Right lobe of liver (tissue), 6 donors: ENCODE data around the gene CTTNBP2. TPM values are rescaled to one million over a fixed set of nuclear protein-coding genes. Genes with fewer than 3 reads are reported as not detected.
A peak's percentile ranks its signal among the peaks of the same experiment; 100 is the strongest.

Source experiments
- ATAC-seq, 4 donors: fragments of 200-7000 bp; cut with Tn5 transposase; one replicate each; pipeline ENCODE4 v1.9.1; 2020; ENCODE audit warnings: mild to moderate bottlenecking in 4 of 4, moderate library complexity in 4 of 4
- DNase-seq, 3 donors: peaks; one replicate each; pipeline ENCODE4 v3.0.0-alpha.2; 2020
- H3K27ac ChIP-seq, 3 donors: fragments of 200-600 bp; one replicate each; pipeline ENCODE4 v1.8.0; 2022
- H3K27me3 ChIP-seq, 2 donors: fragments of 200-600 bp; one replicate each; pipeline ENCODE4 v1.8.0; 2022
- H3K36me3 ChIP-seq, 4 donors: fragments of 200-600 bp; sonication (generic) in 1 of 4; one replicate each; pipeline versions ENCODE4 v1.5.1 to v1.8.0; 2017 to 2022; ENCODE audit warnings: control low read depth in 1 of 4
- H3K4me1 ChIP-seq, 4 donors: fragments of 200-600 bp; sonication (generic) in 1 of 4; one replicate each; pipeline versions ENCODE4 v1.5.1 to v1.8.0; 2017 to 2022; ENCODE audit warnings: control low read depth in 1 of 4
- H3K4me3 ChIP-seq, 3 donors: fragments of 200-600 bp; one replicate each; pipeline ENCODE4 v1.8.0; 2022
- H3K9me3 ChIP-seq, 4 donors: fragments of 200-600 bp; sonication (generic) in 1 of 4; one replicate each; pipeline versions ENCODE4 v1.5.1 to v1.8.0; 2017 to 2022; ENCODE audit warnings: control low read depth in 1 of 4
- POLR2A ChIP-seq: fragments of 450-650 bp; IDR thresholded peaks from one replicate; pipeline ENCODE4 v1.6.1; 2017; ENCODE audit warnings: antibody characterized with exemption, mild to moderate bottlenecking
- whole genome bisulfite sequencing: methylation state at CpG from one replicate; pipeline ENCODE4 v1.1.6; 2018; ENCODE audit warnings: low coverage, low lambda C conversion rate; ENCODE audit not compliant: insufficient coverage; ENCODE audit errors: missing lambda C conversion rate; 5-methylcytosine and 5-hydroxymethylcytosine counted together
- intact Hi-C, 2 donors: fragments of 100-400 bp; cut with DNase I; formaldehyde crosslinking; loops; one replicate each; pipeline versions ENCODE4 v1.11.2 to v1.14.1; 2022
- long read RNA-seq: library from polyadenylated mRNA; unstranded; transcript quantifications from one replicate; pipeline ENCODE4 v2.0.0, GENCODE V29; 2019
- total RNA-seq, 6 experiments: library from RNA; depleted of rRNA in 2 of 6; stranded (reverse); fragments of >200 nt in 2 of 6; fragmentation: NEBNext Ultra II Directional in 3 of 6; extraction: Animal tissue kit (Norgen Biotek cat#: 25700) in 3 of 6; gene quantifications; one replicate each; pipeline versions ENCODE4 v1.1.0 to v1.2.4, GENCODE V29; 2016 to 2023
- TF ChIP-seq, protein P1 (sequence below), 4 donors: fragments of 200-600 bp in 3 of 4; fragments of 450-650 bp in 1 of 4; IDR thresholded peaks; one replicate each; pipeline versions ENCODE4 v1.5.1 to v1.8.0; 2016 to 2022; ENCODE audit warnings: antibody characterized with exemption in 4 of 4, mild to moderate bottlenecking in 2 of 4
- donor health status: DM: no; HTN: yes; CAD: no.
- donor health status: DM: no; HTN: no; CAD: no.
- donor health status: DM: no; HTN: no; CAD: no.
- donor health status: DM: no; HTN: yes; CAD: no.
- donor health status: DM: no; HTN: yes; CAD: no.

The CTTNBP2 gene, protein sequence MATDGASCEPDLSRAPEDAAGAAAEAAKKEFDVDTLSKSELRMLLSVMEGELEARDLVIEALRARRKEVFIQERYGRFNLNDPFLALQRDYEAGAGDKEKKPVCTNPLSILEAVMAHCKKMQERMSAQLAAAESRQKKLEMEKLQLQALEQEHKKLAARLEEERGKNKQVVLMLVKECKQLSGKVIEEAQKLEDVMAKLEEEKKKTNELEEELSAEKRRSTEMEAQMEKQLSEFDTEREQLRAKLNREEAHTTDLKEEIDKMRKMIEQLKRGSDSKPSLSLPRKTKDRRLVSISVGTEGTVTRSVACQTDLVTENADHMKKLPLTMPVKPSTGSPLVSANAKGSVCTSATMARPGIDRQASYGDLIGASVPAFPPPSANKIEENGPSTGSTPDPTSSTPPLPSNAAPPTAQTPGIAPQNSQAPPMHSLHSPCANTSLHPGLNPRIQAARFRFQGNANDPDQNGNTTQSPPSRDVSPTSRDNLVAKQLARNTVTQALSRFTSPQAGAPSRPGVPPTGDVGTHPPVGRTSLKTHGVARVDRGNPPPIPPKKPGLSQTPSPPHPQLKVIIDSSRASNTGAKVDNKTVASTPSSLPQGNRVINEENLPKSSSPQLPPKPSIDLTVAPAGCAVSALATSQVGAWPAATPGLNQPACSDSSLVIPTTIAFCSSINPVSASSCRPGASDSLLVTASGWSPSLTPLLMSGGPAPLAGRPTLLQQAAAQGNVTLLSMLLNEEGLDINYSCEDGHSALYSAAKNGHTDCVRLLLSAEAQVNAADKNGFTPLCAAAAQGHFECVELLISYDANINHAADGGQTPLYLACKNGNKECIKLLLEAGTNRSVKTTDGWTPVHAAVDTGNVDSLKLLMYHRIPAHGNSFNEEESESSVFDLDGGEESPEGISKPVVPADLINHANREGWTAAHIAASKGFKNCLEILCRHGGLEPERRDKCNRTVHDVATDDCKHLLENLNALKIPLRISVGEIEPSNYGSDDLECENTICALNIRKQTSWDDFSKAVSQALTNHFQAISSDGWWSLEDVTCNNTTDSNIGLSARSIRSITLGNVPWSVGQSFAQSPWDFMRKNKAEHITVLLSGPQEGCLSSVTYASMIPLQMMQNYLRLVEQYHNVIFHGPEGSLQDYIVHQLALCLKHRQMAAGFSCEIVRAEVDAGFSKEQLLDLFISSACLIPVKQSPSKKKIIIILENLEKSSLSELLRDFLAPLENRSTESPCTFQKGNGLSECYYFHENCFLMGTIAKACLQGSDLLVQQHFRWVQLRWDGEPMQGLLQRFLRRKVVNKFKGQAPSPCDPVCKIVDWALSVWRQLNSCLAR (N-terminal part only)
- 1 to 10 TPM in 5 of 6 experiments, under 1 TPM in 1; 0.31 to 3.0 (median 1.9) TPM for total RNA-seq
- long read RNA-seq: 0 reads

- no peaks in the 10 kb centered on the region for H3K9me3 ChIP-seq
- peak within 1 kb of the TSS; percentile 43 to 79 (median 52) for H3K27ac ChIP-seq
- no peak for TF ChIP-seq POLR2A
- TF ChIP-seq, protein P1, sequence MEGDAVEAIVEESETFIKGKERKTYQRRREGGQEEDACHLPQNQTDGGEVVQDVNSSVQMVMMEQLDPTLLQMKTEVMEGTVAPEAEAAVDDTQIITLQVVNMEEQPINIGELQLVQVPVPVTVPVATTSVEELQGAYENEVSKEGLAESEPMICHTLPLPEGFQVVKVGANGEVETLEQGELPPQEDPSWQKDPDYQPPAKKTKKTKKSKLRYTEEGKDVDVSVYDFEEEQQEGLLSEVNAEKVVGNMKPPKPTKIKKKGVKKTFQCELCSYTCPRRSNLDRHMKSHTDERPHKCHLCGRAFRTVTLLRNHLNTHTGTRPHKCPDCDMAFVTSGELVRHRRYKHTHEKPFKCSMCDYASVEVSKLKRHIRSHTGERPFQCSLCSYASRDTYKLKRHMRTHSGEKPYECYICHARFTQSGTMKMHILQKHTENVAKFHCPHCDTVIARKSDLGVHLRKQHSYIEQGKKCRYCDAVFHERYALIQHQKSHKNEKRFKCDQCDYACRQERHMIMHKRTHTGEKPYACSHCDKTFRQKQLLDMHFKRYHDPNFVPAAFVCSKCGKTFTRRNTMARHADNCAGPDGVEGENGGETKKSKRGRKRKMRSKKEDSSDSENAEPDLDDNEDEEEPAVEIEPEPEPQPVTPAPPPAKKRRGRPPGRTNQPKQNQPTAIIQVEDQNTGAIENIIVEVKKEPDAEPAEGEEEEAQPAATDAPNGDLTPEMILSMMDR (IDR thresholded peaks at IDR 0.05): peak in 2 of 4 donors; percentile 5 to 10
- WGBS: 13% methylated on average over 10 of the region's 87 CpGs
- H3K4me1 ChIP-seq: peaks cover 0 to 12% (median 2%) of the 10 kb centered on the region in 4 donors
- ATAC-seq: peak; percentile 81 to 88 (median 86)
- H3K36me3 ChIP-seq: no peaks in the 10 kb centered on the region
- H3K4me3 ChIP-seq: peak within 1 kb of the TSS; percentile 67 to 81 (median 72)
- DNase-seq: peak; percentile 67 to 69 (median 69)
- H3K27me3 ChIP-seq: no peaks in the 10 kb centered on the region
- intact Hi-C loops: no loop called here
Measured at GRCh38 chr7:117873310-117874190, at the start of gene CTTNBP2. Gene CTTNBP2, minus strand, starts transcription at chr7:117873441. Its CDS starts 26 bp downstream, at chr7:117873415.

- Histone ChIP-seq H3K36me3 (no peaks in the 10 kb centered on the region), H3K27me3 (no peaks in the 10 kb centered on the region), H3K27ac (no peak overlapping the region), H3K9me3 (no peaks in the 10 kb centered on the region), H3K4me1 (no peaks in the 10 kb centered on the region), H3K4me3 (no peak overlapping the region)
- ATAC-seq (no peak), DNase-seq (no peak)
- TF ChIP-seq, protein P1 (IDR thresholded peaks at IDR 0.05): no peak
- TF ChIP-seq POLR2A: no peak
- 61% methylated on average over 2 of the region's 2 CpGs for WGBS
- intact Hi-C loops: no loop called here
Measured at GRCh38 chr7:117916309-117916708, 43.1 kb upstream of the CTTNBP2 start.

- H3K27me3 ChIP-seq: no peaks in the 10 kb centered on the region
- TF ChIP-seq POLR2A: no peak
- TF ChIP-seq, protein P1 (IDR thresholded peaks at IDR 0.05): no peak
- 53% methylated on average over 2 of the region's 2 CpGs for WGBS
- DNase-seq: no peak
- intact Hi-C loops: no loop called here
- H3K4me1 ChIP-seq: no peaks in the 10 kb centered on the region
- H3K36me3 ChIP-seq: no peaks in the 10 kb centered on the region
- ATAC-seq: no peak
- no peaks in the 10 kb centered on the region for H3K9me3 ChIP-seq
- H3K27ac ChIP-seq: no peak overlapping the region
- H3K4me3 ChIP-seq: no peak overlapping the region
Measured at GRCh38 chr7:117912421-117912820, 39.2 kb upstream of the CTTNBP2 start.
